Liver (tissue), 3 donors: ENCODE measurements around the gene IGHMBP2.

Source experiments
- CTCF ChIP-seq: fragments of 150-350 bp; IDR thresholded peaks from 2 replicates; pipeline ENCODE4 v1.5.1; 2017; ENCODE audit warnings: improper control_type of control experiment, low read depth, low read length; ENCODE audit not compliant: missing input control
- GABPA ChIP-seq, 2 donors: IDR thresholded peaks in 1 of 2; conservative IDR thresholded peaks in 1 of 2; 2 replicates each; pipeline ENCODE4 v1.6.1; 2016; ENCODE audit warnings: antibody characterized with exemption in 2 of 2, mild to moderate bottlenecking in 1 of 2, moderate library complexity in 1 of 2
- JUND ChIP-seq, 2 donors: IDR thresholded peaks; 2 replicates each; pipeline ENCODE4 v1.6.1; 2016; ENCODE audit warnings: antibody characterized with exemption in 2 of 2
- MAX ChIP-seq: IDR thresholded peaks from 2 replicates; pipeline ENCODE4 v1.6.1; 2016; ENCODE audit warnings: antibody characterized with exemption
- REST ChIP-seq: IDR thresholded peaks from 2 replicates; pipeline ENCODE4 v1.6.1; 2016; ENCODE audit warnings: antibody characterized with exemption, mild to moderate bottlenecking
- TAF1 ChIP-seq: conservative IDR thresholded peaks from 2 replicates; pipeline ENCODE4 v1.6.1; 2016; ENCODE audit warnings: antibody characterized with exemption, mild to moderate bottlenecking
- YY1 ChIP-seq: IDR thresholded peaks from 2 replicates; pipeline ENCODE4 v1.6.1; 2016; ENCODE audit warnings: antibody characterized with exemption, mild to moderate bottlenecking
- ZBTB33 ChIP-seq: IDR thresholded peaks from 2 replicates; pipeline ENCODE4 v1.6.1; 2016; ENCODE audit warnings: antibody characterized with exemption
- donor health status: healthy.
- donor health status: healthy.

GRCh38 chr11:68893282-68893681 lies 10.4 kb upstream of the IGHMBP2 start:
- TF ChIP-seq GABPA (IDR thresholded peaks at IDR 0.05 in 1 of 2, conservative IDR thresholded peaks at IDR 0.05 in 1 of 2) (no peak), ZBTB33 (no peak), REST (no peak), CTCF (no peak), MAX (no peak), YY1 (no peak), JUND (IDR thresholded peaks at IDR 0.05) (no peak), TAF1 (no peak)
